ENCODE measurements around the gene OR2H2. TPM values are rescaled to one million over a fixed set of nuclear protein-coding genes. Genes with fewer than 3 reads are reported as not detected.

OR2H2 gene
- total RNA-seq, 1 donor: not detected

DNA sequence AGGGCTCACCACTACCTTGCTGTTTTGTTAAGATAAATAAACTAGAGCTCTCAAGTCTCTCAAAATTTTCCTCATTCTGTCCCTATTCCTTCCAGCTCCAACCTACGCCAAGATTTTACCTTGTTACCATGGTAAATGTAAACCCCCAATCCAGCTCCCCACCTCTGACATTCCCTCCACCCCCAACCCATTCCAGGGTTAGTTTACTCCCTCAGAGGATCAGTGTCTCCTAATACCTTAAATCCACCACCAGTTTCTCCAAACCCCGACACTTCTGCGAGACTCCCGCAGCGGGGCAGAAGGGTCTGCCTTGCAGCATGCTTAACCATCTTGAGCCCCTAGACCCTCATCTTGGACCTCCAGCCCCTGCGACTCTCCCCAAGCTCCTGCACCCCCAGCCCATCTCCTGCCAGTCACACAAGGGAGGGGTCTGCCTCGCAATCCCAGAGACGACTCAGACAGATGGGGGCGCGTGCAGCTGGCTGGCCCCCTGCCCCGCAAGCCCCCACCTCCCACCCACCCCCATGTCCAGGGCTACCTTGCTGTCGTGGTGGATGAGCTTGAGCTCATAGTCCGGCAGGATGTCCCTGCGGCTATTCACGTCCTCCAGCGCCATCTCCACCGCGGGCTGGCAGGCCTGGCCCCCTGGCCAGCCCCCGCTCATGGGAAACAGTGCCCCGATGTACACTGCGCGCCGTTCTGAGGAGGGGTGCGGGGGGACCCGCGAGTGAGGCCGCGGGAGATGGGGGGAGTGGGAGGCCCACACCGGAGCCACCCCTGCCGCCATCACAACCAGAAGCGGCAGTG is 42.2 kb downstream of the OR2H2 start:
- H3K79me2 ChIP-seq (ENCODE audit: insufficient read depth, low read length): peaks cover 3% of the 10 kb centered on the region
- peak overlapping the region; percentile 81 for H3K4me3 ChIP-seq (ENCODE audit: insufficient read depth, low read length)
- peak overlapping the region; percentile 86 for H3K4me2 ChIP-seq (ENCODE audit: insufficient read depth, low read length)
- peaks cover 6% of the 10 kb centered on the region for H3K36me3 ChIP-seq (ENCODE audit: insufficient read depth, low read length)
- TF ChIP-seq, protein P1, sequence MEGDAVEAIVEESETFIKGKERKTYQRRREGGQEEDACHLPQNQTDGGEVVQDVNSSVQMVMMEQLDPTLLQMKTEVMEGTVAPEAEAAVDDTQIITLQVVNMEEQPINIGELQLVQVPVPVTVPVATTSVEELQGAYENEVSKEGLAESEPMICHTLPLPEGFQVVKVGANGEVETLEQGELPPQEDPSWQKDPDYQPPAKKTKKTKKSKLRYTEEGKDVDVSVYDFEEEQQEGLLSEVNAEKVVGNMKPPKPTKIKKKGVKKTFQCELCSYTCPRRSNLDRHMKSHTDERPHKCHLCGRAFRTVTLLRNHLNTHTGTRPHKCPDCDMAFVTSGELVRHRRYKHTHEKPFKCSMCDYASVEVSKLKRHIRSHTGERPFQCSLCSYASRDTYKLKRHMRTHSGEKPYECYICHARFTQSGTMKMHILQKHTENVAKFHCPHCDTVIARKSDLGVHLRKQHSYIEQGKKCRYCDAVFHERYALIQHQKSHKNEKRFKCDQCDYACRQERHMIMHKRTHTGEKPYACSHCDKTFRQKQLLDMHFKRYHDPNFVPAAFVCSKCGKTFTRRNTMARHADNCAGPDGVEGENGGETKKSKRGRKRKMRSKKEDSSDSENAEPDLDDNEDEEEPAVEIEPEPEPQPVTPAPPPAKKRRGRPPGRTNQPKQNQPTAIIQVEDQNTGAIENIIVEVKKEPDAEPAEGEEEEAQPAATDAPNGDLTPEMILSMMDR (IDR thresholded peaks at IDR 0.05; ENCODE audit: extremely low read depth, low read depth, low read length): no peak
- H3K4me1 ChIP-seq (ENCODE audit: insufficient read depth, low read length): peaks cover 24% of the 10 kb centered on the region
- peak; percentile 85 for DNase-seq (ENCODE audit: insufficient read length, low spot score, missing footprints)
- peak overlapping the region; percentile 65 for H2AFZ ChIP-seq (ENCODE audit: low read length)
- no peak overlapping the region for H3K27ac ChIP-seq (ENCODE audit: low read depth, low read length)
- peaks cover 12% of the 10 kb centered on the region for H4K20me1 ChIP-seq (ENCODE audit: insufficient read depth, low read length)
- H3K9me3 ChIP-seq (ENCODE audit: low read depth, low read length): no peaks in the 10 kb centered on the region
- H3K27me3 ChIP-seq (ENCODE audit: insufficient read depth, low read length): no peaks in the 10 kb centered on the region

DNA sequence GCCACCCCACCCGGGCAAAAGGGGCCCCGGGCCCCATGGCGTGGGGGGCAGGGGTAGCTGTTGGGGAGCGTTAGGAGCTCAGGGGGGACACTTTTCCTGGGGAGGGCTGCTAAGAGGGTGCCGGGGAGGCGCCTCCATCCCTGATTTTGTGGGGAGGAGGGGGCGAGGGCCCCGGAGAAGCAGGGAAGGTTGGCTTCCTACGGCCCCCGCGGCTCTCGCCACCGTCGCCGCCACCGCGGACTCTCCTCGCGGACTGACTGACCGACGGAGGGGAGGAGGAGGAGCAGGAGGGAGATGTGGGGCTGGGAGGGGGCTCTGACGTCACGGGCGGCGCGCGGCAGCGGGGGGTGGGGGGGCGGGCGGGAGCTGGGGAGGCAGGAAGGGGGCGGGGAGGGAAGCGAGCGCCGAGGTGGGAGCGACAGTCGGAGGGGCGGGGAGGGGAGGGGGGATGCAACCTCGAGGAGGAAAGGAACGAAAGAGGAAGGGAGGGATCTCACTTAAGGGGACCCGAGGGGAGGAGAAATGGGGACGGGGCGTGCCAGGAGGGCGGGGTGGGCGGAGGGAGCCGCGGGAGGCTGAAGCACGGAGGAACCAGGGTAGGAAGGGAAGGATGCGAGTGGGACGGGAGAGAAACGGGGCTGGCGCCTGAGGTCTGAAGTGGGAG is 43.0 kb downstream of the OR2H2 start:
- peak overlapping the region; percentile 85 for H2AFZ ChIP-seq (ENCODE audit: low read length)
- no peaks in the 10 kb centered on the region for H3K36me3 ChIP-seq (ENCODE audit: insufficient read depth, low read length)
- H3K4me2 ChIP-seq (ENCODE audit: insufficient read depth, low read length): peak overlapping the region; percentile 90
- peak overlapping the region; percentile 81 for H3K4me3 ChIP-seq (ENCODE audit: insufficient read depth, low read length)
- peak overlapping the region; percentile 60 for H3K27ac ChIP-seq (ENCODE audit: low read depth, low read length)
- H3K27me3 ChIP-seq (ENCODE audit: insufficient read depth, low read length): no peaks in the 10 kb centered on the region
- no peaks in the 10 kb centered on the region for H3K9me3 ChIP-seq (ENCODE audit: low read depth, low read length)
- peaks cover 24% of the 10 kb centered on the region for H3K4me1 ChIP-seq (ENCODE audit: insufficient read depth, low read length)
- H4K20me1 ChIP-seq (ENCODE audit: insufficient read depth, low read length): peaks cover 12% of the 10 kb centered on the region
- peaks cover 3% of the 10 kb centered on the region for H3K79me2 ChIP-seq (ENCODE audit: insufficient read depth, low read length)
- TF ChIP-seq, protein P1 (IDR thresholded peaks at IDR 0.05; ENCODE audit: extremely low read depth, low read depth, low read length): no peak
- peak; percentile 96 for DNase-seq (ENCODE audit: insufficient read length, low spot score, missing footprints)

DNA sequence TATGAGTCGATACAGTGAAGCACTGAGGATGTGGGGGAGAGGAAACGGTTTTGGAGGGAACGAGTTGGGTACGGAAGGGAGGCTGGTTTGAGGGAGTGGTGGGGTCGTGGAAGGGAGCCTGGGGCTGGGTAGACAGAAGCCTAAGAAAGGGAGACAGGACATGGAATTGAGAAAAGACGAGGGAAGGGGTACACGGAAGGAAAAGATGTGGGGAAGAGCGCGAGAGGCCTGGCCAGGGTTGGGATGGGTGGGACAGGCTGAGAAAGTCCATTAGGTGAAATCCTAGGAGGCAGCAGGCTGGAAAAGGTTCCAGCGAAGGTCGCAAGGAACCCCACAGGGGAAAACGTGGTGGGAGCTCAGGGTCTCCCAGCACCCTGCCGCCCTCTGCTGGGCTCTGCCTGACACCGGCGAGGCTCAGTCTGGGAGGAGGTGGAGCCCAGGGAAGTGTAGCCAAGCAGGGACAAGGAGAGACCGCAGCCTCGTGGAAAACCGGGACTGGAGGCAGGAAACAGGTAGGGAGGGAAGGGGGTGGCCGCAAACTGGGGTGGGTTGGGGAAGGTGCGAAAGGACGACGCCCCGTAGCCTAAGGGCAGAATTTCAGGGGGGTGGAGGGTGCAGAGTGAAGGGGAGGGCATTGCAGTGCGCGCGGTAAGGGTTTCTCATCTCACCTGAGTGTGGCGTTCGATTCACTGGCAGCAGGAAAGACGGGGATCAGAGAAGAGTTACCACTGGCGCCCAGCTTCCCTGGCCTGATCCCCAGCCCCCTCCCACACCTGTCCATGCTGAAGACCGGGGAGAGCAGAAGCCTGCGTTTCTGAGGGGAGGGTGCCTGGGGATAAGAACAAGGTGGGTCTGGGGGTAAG is 43.7 kb downstream of the OR2H2 start:
- no peaks in the 10 kb centered on the region for H3K36me3 ChIP-seq (ENCODE audit: insufficient read depth, low read length)
- no peaks in the 10 kb centered on the region for H3K27me3 ChIP-seq (ENCODE audit: insufficient read depth, low read length)
- DNase-seq (ENCODE audit: insufficient read length, low spot score, missing footprints): peak; percentile 96
- peaks cover 24% of the 10 kb centered on the region for H3K4me1 ChIP-seq (ENCODE audit: insufficient read depth, low read length)
- H3K27ac ChIP-seq (ENCODE audit: low read depth, low read length): peak overlapping the region; percentile 60
- TF ChIP-seq, protein P1 (IDR thresholded peaks at IDR 0.05; ENCODE audit: extremely low read depth, low read depth, low read length): peak; percentile 62
- peak overlapping the region; percentile 90 for H3K4me2 ChIP-seq (ENCODE audit: insufficient read depth, low read length)
- peak overlapping the region; percentile 81 for H3K4me3 ChIP-seq (ENCODE audit: insufficient read depth, low read length)
- H3K9me3 ChIP-seq (ENCODE audit: low read depth, low read length): no peaks in the 10 kb centered on the region
- peaks cover 12% of the 10 kb centered on the region for H4K20me1 ChIP-seq (ENCODE audit: insufficient read depth, low read length)
- H3K79me2 ChIP-seq (ENCODE audit: insufficient read depth, low read length): peaks cover 3% of the 10 kb centered on the region
- peak overlapping the region; percentile 85 for H2AFZ ChIP-seq (ENCODE audit: low read length)

Measured in osteoblast (primary cell).